Measurements from ENCODE around the gene NUP210. TPM values are rescaled to one million over a fixed set of nuclear protein-coding genes. Genes with fewer than 3 reads are reported as not detected.

NUP210 gene
- total and polyA plus RNA-seq, 2 experiments from 2014 or later, result 13.8 to 73.9 TPM

DNA sequence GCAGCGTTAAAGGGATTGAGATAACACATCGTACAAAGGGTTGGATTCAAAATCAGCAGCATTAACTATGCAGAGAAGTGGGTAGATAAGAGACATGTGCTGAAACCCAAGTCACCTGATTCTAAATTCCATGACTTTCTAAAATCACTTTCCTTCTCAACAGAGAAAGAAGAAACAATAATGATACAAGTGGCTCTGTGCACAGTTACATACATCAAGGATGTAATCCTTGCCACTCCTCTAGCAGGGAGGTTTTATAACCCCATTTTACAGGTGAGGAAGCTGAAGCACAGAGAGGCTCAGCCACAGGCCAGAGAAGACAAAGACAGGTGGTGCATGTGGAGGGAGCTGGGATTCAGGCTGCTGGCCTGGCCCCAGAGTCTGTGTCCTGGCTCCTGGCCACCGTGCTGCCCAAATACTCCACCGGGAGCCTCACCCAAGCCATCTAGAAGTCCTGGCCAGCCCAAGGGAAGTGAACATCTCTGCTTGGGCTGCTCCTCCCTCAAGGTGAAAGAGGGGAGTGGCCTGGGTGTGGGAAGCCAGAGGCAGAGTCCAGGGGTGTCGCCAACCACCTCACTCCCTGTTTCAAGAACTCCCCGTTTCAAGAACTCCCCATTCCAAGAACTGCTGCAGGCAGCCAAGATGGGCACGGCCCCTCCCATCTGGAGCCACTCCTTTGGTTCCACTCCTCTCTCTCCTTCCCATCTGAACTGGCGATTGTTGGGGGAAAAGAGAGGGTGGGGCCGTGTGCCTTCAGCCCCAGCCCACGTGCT is 147.1 kb downstream of the NUP210 start:
- Histone ChIP-seq H4K20me1 (replicated peaks; ENCODE audit: insufficient read depth) (no peaks in the 10 kb centered on the region), H3K4me3 (no peak overlapping the region), H3K9me2 (ENCODE audit: insufficient read depth) (no peaks in the 10 kb centered on the region), H3K27ac (ENCODE audit: low read depth) (no peak overlapping the region), H2AFZ (no peak overlapping the region), H3K4me1 (ENCODE audit: insufficient read depth) (no peaks in the 10 kb centered on the region), H3K4me2 (no peak overlapping the region), H3F3A (replicated peaks; ENCODE audit: low read depth) (no peaks in the 10 kb centered on the region), H3K36me3 (ENCODE audit: insufficient read depth) (no peaks in the 10 kb centered on the region), H3K27me3 (ENCODE audit: insufficient read depth) (no peaks in the 10 kb centered on the region), H3K79me2 (replicated peaks; ENCODE audit: insufficient read depth) (no peaks in the 10 kb centered on the region)
- Mint-ChIP-seq H3K4me1 (peaks cover 15% of the 10 kb centered on the region), H3K27me3 (ENCODE audit: insufficient read depth, low read depth, poor library complexity) (peaks cover 8% of the 10 kb centered on the region), H3K27ac (no peak overlapping the region), H3K9me3 (peaks cover 6% of the 10 kb centered on the region; the same call in 2 of the 3 replicates), H3K4me3 (no peak overlapping the region), H3K36me3 (ENCODE audit: low read depth) (peaks cover 10% of the 10 kb centered on the region; the same call in 1 of the 3 replicates)
- TF ChIP-seq CREB1 (CRISPR knock-in tag; IDR thresholded peaks at IDR 0.05; ENCODE audit: low read depth) (no peak), ZNF331 (CRISPR knock-in tag; IDR thresholded peaks at IDR 0.05; ENCODE audit: low read depth) (no peak), ZNF114 (CRISPR knock-in tag; IDR thresholded peaks at IDR 0.05) (no peak), EZH2phosphoT487 (IDR thresholded peaks at IDR 0.05; ENCODE audit: unreplicated experiment) (no peak)
- TF ChIP-seq, protein P1, sequence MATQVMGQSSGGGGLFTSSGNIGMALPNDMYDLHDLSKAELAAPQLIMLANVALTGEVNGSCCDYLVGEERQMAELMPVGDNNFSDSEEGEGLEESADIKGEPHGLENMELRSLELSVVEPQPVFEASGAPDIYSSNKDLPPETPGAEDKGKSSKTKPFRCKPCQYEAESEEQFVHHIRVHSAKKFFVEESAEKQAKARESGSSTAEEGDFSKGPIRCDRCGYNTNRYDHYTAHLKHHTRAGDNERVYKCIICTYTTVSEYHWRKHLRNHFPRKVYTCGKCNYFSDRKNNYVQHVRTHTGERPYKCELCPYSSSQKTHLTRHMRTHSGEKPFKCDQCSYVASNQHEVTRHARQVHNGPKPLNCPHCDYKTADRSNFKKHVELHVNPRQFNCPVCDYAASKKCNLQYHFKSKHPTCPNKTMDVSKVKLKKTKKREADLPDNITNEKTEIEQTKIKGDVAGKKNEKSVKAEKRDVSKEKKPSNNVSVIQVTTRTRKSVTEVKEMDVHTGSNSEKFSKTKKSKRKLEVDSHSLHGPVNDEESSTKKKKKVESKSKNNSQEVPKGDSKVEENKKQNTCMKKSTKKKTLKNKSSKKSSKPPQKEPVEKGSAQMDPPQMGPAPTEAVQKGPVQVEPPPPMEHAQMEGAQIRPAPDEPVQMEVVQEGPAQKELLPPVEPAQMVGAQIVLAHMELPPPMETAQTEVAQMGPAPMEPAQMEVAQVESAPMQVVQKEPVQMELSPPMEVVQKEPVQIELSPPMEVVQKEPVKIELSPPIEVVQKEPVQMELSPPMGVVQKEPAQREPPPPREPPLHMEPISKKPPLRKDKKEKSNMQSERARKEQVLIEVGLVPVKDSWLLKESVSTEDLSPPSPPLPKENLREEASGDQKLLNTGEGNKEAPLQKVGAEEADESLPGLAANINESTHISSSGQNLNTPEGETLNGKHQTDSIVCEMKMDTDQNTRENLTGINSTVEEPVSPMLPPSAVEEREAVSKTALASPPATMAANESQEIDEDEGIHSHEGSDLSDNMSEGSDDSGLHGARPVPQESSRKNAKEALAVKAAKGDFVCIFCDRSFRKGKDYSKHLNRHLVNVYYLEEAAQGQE (IDR thresholded peaks at IDR 0.05; ENCODE audit: unreplicated experiment), result no peak
- TF ChIP-seq, protein P2, sequence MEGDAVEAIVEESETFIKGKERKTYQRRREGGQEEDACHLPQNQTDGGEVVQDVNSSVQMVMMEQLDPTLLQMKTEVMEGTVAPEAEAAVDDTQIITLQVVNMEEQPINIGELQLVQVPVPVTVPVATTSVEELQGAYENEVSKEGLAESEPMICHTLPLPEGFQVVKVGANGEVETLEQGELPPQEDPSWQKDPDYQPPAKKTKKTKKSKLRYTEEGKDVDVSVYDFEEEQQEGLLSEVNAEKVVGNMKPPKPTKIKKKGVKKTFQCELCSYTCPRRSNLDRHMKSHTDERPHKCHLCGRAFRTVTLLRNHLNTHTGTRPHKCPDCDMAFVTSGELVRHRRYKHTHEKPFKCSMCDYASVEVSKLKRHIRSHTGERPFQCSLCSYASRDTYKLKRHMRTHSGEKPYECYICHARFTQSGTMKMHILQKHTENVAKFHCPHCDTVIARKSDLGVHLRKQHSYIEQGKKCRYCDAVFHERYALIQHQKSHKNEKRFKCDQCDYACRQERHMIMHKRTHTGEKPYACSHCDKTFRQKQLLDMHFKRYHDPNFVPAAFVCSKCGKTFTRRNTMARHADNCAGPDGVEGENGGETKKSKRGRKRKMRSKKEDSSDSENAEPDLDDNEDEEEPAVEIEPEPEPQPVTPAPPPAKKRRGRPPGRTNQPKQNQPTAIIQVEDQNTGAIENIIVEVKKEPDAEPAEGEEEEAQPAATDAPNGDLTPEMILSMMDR (conservative IDR thresholded peaks at IDR 0.05; ENCODE audit: low read depth in 2 of 2), result no peak
- ATAC-seq (peak; percentile 17; the same call in 1 of the 3 replicates), DNase-seq (ENCODE audit: low spot score) (no peak)

DNA sequence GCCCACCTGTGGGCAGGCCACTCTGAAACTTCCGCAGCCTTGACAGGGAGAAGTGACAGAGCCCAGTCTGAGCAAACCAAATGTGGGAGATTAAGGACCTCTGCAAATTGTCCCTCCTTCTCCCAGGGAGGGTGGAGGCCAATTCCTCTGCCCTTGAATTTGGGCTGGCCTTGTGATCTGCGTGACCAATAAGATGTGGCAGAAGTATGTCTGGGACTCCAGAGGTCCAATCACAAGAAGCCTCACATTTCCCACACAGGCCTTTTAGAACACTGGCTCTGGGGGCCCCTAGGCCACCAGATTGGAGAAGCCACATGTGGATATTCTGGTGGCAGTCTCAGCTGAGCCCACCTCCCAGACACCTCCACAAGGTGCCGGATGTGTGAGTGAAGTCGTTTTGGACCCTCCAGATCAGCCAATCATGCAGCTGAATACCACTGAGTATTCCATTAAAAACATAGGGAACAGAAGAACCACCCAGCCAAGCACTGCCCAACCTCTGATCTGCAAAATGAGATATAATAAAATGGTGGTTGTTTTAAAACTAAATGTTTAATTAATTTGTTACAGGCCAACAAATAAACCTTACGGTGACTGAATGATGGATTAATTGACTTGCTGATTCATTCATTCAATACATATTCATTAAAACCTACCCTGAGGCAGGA is 150.3 kb downstream of the NUP210 start:
- Histone ChIP-seq H3K9me2 (ENCODE audit: insufficient read depth) (no peaks in the 10 kb centered on the region), H3K4me2 (no peak overlapping the region), H3K4me1 (ENCODE audit: insufficient read depth) (no peaks in the 10 kb centered on the region), H3K36me3 (ENCODE audit: insufficient read depth) (no peaks in the 10 kb centered on the region), H3K4me3 (no peak overlapping the region), H2AFZ (no peak overlapping the region), H4K20me1 (replicated peaks; ENCODE audit: insufficient read depth) (no peaks in the 10 kb centered on the region), H3F3A (replicated peaks; ENCODE audit: low read depth) (no peaks in the 10 kb centered on the region), H3K79me2 (replicated peaks; ENCODE audit: insufficient read depth) (no peaks in the 10 kb centered on the region), H3K27me3 (ENCODE audit: insufficient read depth) (no peaks in the 10 kb centered on the region), H3K27ac (ENCODE audit: low read depth) (no peak overlapping the region)
- Mint-ChIP-seq H3K27ac (no peak overlapping the region), H3K9me3 (peaks cover 10% of the 10 kb centered on the region; the same call in 2 of the 3 replicates), H3K4me1 (peaks cover 3% of the 10 kb centered on the region), H3K4me3 (no peak overlapping the region), H3K27me3 (ENCODE audit: insufficient read depth, low read depth, poor library complexity) (peaks cover 10% of the 10 kb centered on the region), H3K36me3 (ENCODE audit: low read depth) (peaks cover 10% of the 10 kb centered on the region; the same call in 2 of the 3 replicates)
- DNase-seq (ENCODE audit: low spot score) (no peak), ATAC-seq (no peak)
- TF ChIP-seq, protein P3, sequence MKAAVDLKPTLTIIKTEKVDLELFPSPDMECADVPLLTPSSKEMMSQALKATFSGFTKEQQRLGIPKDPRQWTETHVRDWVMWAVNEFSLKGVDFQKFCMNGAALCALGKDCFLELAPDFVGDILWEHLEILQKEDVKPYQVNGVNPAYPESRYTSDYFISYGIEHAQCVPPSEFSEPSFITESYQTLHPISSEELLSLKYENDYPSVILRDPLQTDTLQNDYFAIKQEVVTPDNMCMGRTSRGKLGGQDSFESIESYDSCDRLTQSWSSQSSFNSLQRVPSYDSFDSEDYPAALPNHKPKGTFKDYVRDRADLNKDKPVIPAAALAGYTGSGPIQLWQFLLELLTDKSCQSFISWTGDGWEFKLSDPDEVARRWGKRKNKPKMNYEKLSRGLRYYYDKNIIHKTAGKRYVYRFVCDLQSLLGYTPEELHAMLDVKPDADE (IDR thresholded peaks at IDR 0.05), result no peak
- peak; percentile 76 for TF ChIP-seq ZNF331 (CRISPR knock-in tag; IDR thresholded peaks at IDR 0.05; ENCODE audit: low read depth)
- TF ChIP-seq, protein P1 (IDR thresholded peaks at IDR 0.05; ENCODE audit: unreplicated experiment), result no peak
- TF ChIP-seq CREB1 (CRISPR knock-in tag; IDR thresholded peaks at IDR 0.05; ENCODE audit: low read depth), result no peak
- no peak for TF ChIP-seq NANOG (IDR thresholded peaks at IDR 0.05; ENCODE audit: borderline replicate concordance)

All from GM23338 (cell line).